Measurements from ENCODE around the gene CTDSP1.

DNA sequence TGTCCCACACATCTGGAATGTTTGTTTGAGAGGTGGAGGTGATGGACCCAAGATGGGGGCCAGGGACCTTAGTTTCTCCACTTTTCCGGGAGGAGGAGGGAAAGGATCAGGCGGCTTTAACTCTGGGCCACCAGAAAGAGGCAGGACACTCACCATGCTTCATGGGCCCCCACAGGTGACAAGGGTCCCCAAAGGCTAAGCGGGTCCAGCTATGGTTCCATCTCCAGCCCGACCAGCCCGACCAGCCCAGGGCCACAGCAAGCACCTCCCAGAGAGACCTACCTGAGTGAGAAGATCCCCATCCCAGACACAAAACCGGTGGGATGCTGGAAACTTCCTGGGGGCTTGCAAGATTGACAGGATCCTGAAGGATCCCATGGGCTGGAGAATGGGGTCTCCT, 16.9 kb upstream of the CTDSP1 start:
- TF ChIP-seq, protein P1, sequence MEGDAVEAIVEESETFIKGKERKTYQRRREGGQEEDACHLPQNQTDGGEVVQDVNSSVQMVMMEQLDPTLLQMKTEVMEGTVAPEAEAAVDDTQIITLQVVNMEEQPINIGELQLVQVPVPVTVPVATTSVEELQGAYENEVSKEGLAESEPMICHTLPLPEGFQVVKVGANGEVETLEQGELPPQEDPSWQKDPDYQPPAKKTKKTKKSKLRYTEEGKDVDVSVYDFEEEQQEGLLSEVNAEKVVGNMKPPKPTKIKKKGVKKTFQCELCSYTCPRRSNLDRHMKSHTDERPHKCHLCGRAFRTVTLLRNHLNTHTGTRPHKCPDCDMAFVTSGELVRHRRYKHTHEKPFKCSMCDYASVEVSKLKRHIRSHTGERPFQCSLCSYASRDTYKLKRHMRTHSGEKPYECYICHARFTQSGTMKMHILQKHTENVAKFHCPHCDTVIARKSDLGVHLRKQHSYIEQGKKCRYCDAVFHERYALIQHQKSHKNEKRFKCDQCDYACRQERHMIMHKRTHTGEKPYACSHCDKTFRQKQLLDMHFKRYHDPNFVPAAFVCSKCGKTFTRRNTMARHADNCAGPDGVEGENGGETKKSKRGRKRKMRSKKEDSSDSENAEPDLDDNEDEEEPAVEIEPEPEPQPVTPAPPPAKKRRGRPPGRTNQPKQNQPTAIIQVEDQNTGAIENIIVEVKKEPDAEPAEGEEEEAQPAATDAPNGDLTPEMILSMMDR (IDR thresholded peaks at IDR 0.05) = no peak
- TF ChIP-seq POLR2A (IDR thresholded peaks at IDR 0.05) = no peak
- no peak for TF ChIP-seq EP300 (IDR thresholded peaks at IDR 0.05)

All from ovary (tissue), 3 donors.